ENCODE results near the gene SOHLH1.

GRCh38 chr9:135707252-135708138, 8.2 kb upstream of the SOHLH1 start:
- no peak for TF ChIP-seq CTCF (IDR thresholded peaks at IDR 0.05)
- no peak for TF ChIP-seq EZH2 (IDR thresholded peaks at IDR 0.05)
